ENCODE data around the gene USP49. TPM values are rescaled to one million over a fixed set of nuclear protein-coding genes. Genes with fewer than 3 reads are reported as not detected.
A peak's percentile ranks its signal among the peaks of the same experiment; 100 is the strongest.

The USP49 gene
- total RNA-seq, 5 donors from 2014 or later (not counting 1 experiment from before 2014, with no cell fraction given): 2.5 to 5.2 (median 3.3) TPM

DNA sequence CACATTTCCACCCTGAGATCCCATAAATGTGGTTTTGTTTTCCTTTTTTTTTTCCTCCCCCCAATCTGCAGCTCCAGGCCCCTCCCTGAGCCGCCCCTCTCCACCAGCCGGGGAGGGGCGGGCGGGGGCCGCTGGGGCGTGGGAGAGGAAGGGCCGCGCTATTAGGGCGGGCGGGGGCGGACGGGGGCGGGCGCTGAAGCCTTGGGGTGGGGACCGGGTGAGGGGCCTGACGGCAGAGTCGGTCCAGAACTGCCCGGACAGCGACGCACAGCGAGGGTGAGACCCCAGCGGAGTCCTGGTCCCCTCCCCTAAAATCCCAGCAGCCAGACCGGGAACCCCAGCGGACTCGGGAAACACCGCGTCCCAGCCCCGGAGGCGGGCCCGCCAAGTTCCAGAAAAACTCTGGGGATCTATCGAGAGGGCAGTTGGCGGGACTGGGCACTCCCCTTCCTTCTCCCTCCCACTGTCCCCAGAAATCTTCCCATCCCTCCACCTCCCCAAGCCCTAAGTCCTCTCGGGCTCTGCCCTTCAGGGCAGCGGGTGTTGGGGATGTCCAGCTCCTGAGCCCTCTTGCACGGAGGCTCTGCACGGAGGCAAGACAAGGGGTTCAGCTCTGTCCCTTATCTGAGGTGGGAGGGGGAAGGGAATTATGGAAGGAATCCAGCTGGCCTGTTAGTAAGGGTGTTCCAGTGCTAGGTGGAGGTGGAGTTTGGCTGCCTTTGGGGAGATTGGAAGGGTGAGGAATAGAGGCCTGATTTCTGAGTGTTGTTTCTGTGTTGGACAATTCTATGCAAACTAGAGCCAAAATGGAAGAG, 114.4 kb downstream of the USP49 start, which contains the start of gene PRICKLE4:
PRICKLE4 (plus strand) TSS at position 232 of the 815 bp plus-strand sequence. CDS start 2,692 bp downstream, outside the sequence.
- Mint-ChIP-seq H3K27ac (peak within 1 kb of the TSS in 1 of 2 donors; percentile 34), H3K4me3 (peak within 1 kb of the TSS; percentile 80 to 86 (median 82)), H3K36me3 (no peaks in the 10 kb centered on the region), H3K4me1 (peaks cover 14 to 30% (median 16%) of the 10 kb centered on the region in 3 donors), H3K9me3 (no peaks in the 10 kb centered on the region), H3K27me3 (peaks cover 5% of the 10 kb centered on the region in 2 donors)
- Histone ChIP-seq H3K36me3 (ENCODE audit: control insufficient read depth in 2 of 2, extremely low read depth in 1 of 2, insufficient read depth in 1 of 2, low read length in 1 of 2) (peaks cover 0 to 4% of the 10 kb centered on the region in 2 donors), H3K4me1 (ENCODE audit: control insufficient read depth in 1 of 2, extremely low read depth in 1 of 2, insufficient read depth in 2 of 2, low read length in 2 of 2) (peaks cover 8 to 26% of the 10 kb centered on the region in 2 experiments), H3K4me3 (ENCODE audit: control insufficient read depth in 1 of 2, extremely low read depth in 1 of 2, low read length in 1 of 2) (peak within 1 kb of the TSS; percentile 67 to 92), H3K27ac (ENCODE audit: low read length) (no peak within 1 kb of the TSS), H3K27me3 (replicated peaks in 1 of 2; ENCODE audit: control insufficient read depth in 2 of 2, extremely low read depth in 1 of 2, insufficient read depth in 2 of 2, low read length in 1 of 2) (peaks cover 0 to 21% of the 10 kb centered on the region in 2 experiments), H3K9me3 (no peaks in the 10 kb centered on the region)
- WGBS (ENCODE audit: insufficient coverage): 4% methylated on average over 18 of the region's 36 CpGs
- ChIA-PET POLR2A (no interaction called here), CTCF (interaction anchor here in 1 of 2 donors (0.9 to 1.7 kb wide), 3 partner anchors 141 to 434 kb away, joined by 3 to 6 read pairs (median 5); partner anchors contain the start of genes BYSL and MED20)
- ATAC-seq (replicated peaks in 1 of 4) (no peak), DNase-seq (no peak)

DNA sequence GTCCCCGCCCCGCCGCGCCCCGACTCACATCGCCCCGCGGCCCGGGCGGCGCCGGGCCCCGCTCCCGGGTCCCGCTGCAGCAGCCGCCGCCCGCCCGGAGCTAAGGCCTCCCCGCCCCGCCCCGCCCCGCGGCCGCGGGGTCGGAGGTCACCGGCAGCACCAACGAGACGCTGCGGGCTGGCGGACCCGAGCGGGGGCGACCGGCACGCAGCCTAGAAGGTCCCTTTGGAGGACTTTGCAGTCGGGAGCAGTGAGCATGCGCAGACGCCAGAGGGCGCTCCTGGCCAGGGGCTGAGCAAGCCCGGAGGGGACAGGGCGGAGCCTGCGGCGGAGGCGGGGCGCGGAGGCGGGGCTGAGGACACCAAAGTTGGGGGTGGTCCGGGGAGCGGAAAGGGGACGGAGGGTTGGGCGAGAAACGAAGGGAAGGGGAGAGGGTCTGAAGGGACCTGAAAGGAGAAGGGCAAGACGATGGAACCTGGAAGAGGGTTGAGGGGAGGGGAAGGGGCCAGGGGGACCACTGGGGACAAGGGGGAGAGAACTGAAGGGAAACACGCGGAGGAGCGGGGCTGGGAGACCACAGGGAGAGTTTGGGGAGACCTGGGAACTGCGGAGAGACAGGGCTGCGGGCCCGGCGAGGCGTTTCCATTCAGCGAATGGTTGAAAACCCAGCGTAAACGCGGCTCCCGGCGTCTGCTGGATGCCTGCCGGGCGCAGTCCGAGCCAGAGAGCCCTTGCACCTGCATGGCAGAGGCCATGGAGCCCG, 115.2 kb downstream of the USP49 start, which contains the start of gene FRS3:
FRS3 (minus strand) TSS at position 113 of the 763 bp plus-strand sequence. CDS start 2,913 bp downstream, outside the sequence.
- Histone ChIP-seq H3K27me3 (replicated peaks in 1 of 2; ENCODE audit: control insufficient read depth in 2 of 2, extremely low read depth in 1 of 2, insufficient read depth in 2 of 2, low read length in 1 of 2) (peaks cover 0 to 21% of the 10 kb centered on the region in 2 experiments), H3K4me3 (ENCODE audit: control insufficient read depth in 1 of 2, extremely low read depth in 1 of 2, low read length in 1 of 2) (peak within 1 kb of the TSS; percentile 67 to 92), H3K9me3 (no peaks in the 10 kb centered on the region), H3K27ac (ENCODE audit: low read length) (no peak within 1 kb of the TSS), H3K4me1 (ENCODE audit: control insufficient read depth in 1 of 2, extremely low read depth in 1 of 2, insufficient read depth in 2 of 2, low read length in 2 of 2) (peaks cover 8 to 23% of the 10 kb centered on the region in 2 experiments), H3K36me3 (ENCODE audit: control insufficient read depth in 2 of 2, extremely low read depth in 1 of 2, insufficient read depth in 1 of 2, low read length in 1 of 2) (peaks cover 4 to 7% of the 10 kb centered on the region in 2 donors)
- DNase-seq (peak; percentile 90 to 100 (median 97)), ATAC-seq (replicated peaks in 1 of 4) (peak; percentile 95 to 99 (median 97))
- H3K36me3 Mint-ChIP-seq: peaks cover 3% of the 10 kb centered on the region
- H3K9me3 Mint-ChIP-seq: no peaks in the 10 kb centered on the region
- peak within 1 kb of the TSS; percentile 66 to 80 for H3K27ac Mint-ChIP-seq
- CTCF ChIA-PET: interaction anchor here in 1 of 2 donors (0.7 to 1.7 kb wide), 7 partner anchors 45 to 768 kb away, joined by 3 to 6 read pairs (median 4); partner anchors contain the start of genes BYSL and MED20
- H3K27me3 Mint-ChIP-seq: peaks cover 5% of the 10 kb centered on the region in 2 donors
- peaks cover 14 to 28% (median 16%) of the 10 kb centered on the region in 3 donors for H3K4me1 Mint-ChIP-seq
- WGBS (ENCODE audit: insufficient coverage): 0% methylated on average over 72 of the region's 73 CpGs
- POLR2A ChIA-PET: no interaction called here
- peak within 1 kb of the TSS; percentile 82 to 86 (median 85) for H3K4me3 Mint-ChIP-seq

- H3K27ac Mint-ChIP-seq: peak overlapping the region; percentile 66 to 80
- Histone ChIP-seq H3K9me3 (no peaks in the 10 kb centered on the region), H3K27me3 (replicated peaks in 1 of 2; ENCODE audit: control insufficient read depth in 2 of 2, extremely low read depth in 1 of 2, insufficient read depth in 2 of 2, low read length in 1 of 2) (peaks cover 0 to 21% of the 10 kb centered on the region in 2 experiments), H3K36me3 (ENCODE audit: control insufficient read depth in 2 of 2, extremely low read depth in 1 of 2, insufficient read depth in 1 of 2, low read length in 1 of 2) (peaks cover 9 to 13% of the 10 kb centered on the region in 2 donors), H3K27ac (ENCODE audit: low read length) (no peak overlapping the region), H3K4me1 (ENCODE audit: control insufficient read depth in 1 of 2, extremely low read depth in 1 of 2, insufficient read depth in 2 of 2, low read length in 2 of 2) (peaks cover 8 to 23% of the 10 kb centered on the region in 2 experiments), H3K4me3 (ENCODE audit: control insufficient read depth in 1 of 2, extremely low read depth in 1 of 2, low read length in 1 of 2) (peak overlapping the region; percentile 46 to 48)
- H3K36me3 Mint-ChIP-seq: peaks cover 9% of the 10 kb centered on the region
- CTCF ChIA-PET: interaction anchor here in 1 of 2 donors (0.7 to 1.7 kb wide), 7 partner anchors 45 to 768 kb away, joined by 3 to 6 read pairs (median 4); partner anchors contain the start of genes BYSL and MED20
- peak in 1 of 35 experiments; percentile 3 for DNase-seq
- WGBS (ENCODE audit: insufficient coverage): 12% methylated on average over 16 of the region's 16 CpGs
- peaks cover 5% of the 10 kb centered on the region in 2 donors for H3K27me3 Mint-ChIP-seq
- H3K4me1 Mint-ChIP-seq: peaks cover 14 to 24% (median 16%) of the 10 kb centered on the region in 3 donors
- ATAC-seq (replicated peaks in 1 of 4): peak in 1 of 4 experiments; percentile 1
- H3K9me3 Mint-ChIP-seq: no peaks in the 10 kb centered on the region
- POLR2A ChIA-PET: no interaction called here
- H3K4me3 Mint-ChIP-seq: peak overlapping the region; percentile 77 to 86 (median 85)
Measured at GRCh38 chr6:41779336-41779735, 115.8 kb downstream of the USP49 start.

DNA sequence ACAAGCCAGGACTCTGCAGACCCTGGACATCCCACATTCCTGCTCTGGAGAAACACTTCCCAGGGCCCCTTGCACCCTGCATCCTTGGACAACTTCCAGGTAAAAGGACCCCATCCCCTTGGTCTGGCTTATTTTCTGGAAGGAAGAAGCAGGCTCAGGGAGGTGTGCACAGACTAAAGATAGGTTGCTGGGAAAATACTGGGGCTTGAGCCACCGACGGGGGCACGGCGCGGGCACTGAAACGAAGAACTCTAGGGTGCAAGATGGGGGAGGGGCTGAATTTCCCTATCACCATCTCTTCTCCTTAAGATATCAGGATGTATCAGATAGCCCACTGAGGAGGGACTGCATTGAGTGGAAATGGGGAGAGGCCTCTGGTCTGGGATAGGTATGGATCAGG, 116.3 kb downstream of the USP49 start:
- Histone ChIP-seq H3K4me1 (ENCODE audit: control insufficient read depth in 1 of 2, extremely low read depth in 1 of 2, insufficient read depth in 2 of 2, low read length in 2 of 2) (peaks cover 8 to 23% of the 10 kb centered on the region in 2 experiments), H3K4me3 (ENCODE audit: control insufficient read depth in 1 of 2, extremely low read depth in 1 of 2, low read length in 1 of 2) (no peak overlapping the region), H3K27ac (ENCODE audit: low read length) (no peak overlapping the region), H3K9me3 (no peaks in the 10 kb centered on the region), H3K36me3 (ENCODE audit: control insufficient read depth in 2 of 2, extremely low read depth in 1 of 2, insufficient read depth in 1 of 2, low read length in 1 of 2) (peaks cover 9 to 17% of the 10 kb centered on the region in 2 donors), H3K27me3 (replicated peaks in 1 of 2; ENCODE audit: control insufficient read depth in 2 of 2, extremely low read depth in 1 of 2, insufficient read depth in 2 of 2, low read length in 1 of 2) (peaks cover 0 to 21% of the 10 kb centered on the region in 2 experiments)
- CTCF ChIA-PET: interaction anchor here (0.6 to 0.9 kb wide), 5 partner anchors 8 to 694 kb away, joined by 3 to 5 read pairs (median 3); partner anchors contain the start of genes BYSL (in 1 of the 2), MED20 (in 1 of the 2) and TOMM6 (in 1 of the 2)
- ATAC-seq (replicated peaks in 1 of 4) (no peak), DNase-seq (no peak)
- Mint-ChIP-seq H3K36me3 (peaks cover 13% of the 10 kb centered on the region), H3K4me1 (peaks cover 14 to 23% (median 16%) of the 10 kb centered on the region in 3 donors), H3K4me3 (peak overlapping the region; percentile 77 to 86 (median 85)), H3K27ac (peak overlapping the region; percentile 66 to 80), H3K27me3 (peaks cover 5% of the 10 kb centered on the region in 2 donors), H3K9me3 (no peaks in the 10 kb centered on the region)
- POLR2A ChIA-PET: no interaction called here
- WGBS (ENCODE audit: insufficient coverage): no CpG with 5 or more reads among the region's 6 CpGs

GRCh38 chr6:41777551-41778285, 117.5 kb downstream of the USP49 start:
- ChIA-PET POLR2A (no interaction called here), CTCF (interaction anchor here in 1 of 2 donors (0.6 to 1.8 kb wide), 5 partner anchors 9 to 689 kb away, joined by 3 to 4 read pairs (median 4); partner anchors contain the start of gene TOMM6)
- H3K4me3 Mint-ChIP-seq: peak overlapping the region in 2 of 3 donors; percentile 21 to 85
- no peaks in the 10 kb centered on the region for H3K9me3 Mint-ChIP-seq
- Histone ChIP-seq H3K27me3 (replicated peaks in 1 of 2; ENCODE audit: control insufficient read depth in 2 of 2, extremely low read depth in 1 of 2, insufficient read depth in 2 of 2, low read length in 1 of 2) (peaks cover 0 to 18% of the 10 kb centered on the region in 2 experiments), H3K27ac (ENCODE audit: low read length) (no peak overlapping the region), H3K4me3 (ENCODE audit: control insufficient read depth in 1 of 2, extremely low read depth in 1 of 2, low read length in 1 of 2) (no peak overlapping the region), H3K36me3 (ENCODE audit: control insufficient read depth in 2 of 2, extremely low read depth in 1 of 2, insufficient read depth in 1 of 2, low read length in 1 of 2) (peaks cover 13 to 17% of the 10 kb centered on the region in 2 donors), H3K4me1 (ENCODE audit: control insufficient read depth in 1 of 2, extremely low read depth in 1 of 2, insufficient read depth in 2 of 2, low read length in 2 of 2) (peaks cover 8 to 23% of the 10 kb centered on the region in 2 experiments), H3K9me3 (no peaks in the 10 kb centered on the region)
- H3K36me3 Mint-ChIP-seq: peaks cover 13% of the 10 kb centered on the region
- H3K27me3 Mint-ChIP-seq: peaks cover 5% of the 10 kb centered on the region in 2 donors
- DNase-seq (no peak), ATAC-seq (replicated peaks in 1 of 4) (no peak)
- H3K27ac Mint-ChIP-seq: no peak overlapping the region
- WGBS (ENCODE audit: insufficient coverage): no CpG with 5 or more reads among the region's 5 CpGs
- H3K4me1 Mint-ChIP-seq: peaks cover 14 to 23% (median 16%) of the 10 kb centered on the region in 3 donors

All from T-cell (primary cell).